ENCODE data around the gene NT5C3B.

NT5C3B gene

GRCh38 chr17:41792845-41793783 lies 42.9 kb downstream of the NT5C3B start (continued):
- TF ChIP-seq ZNF449 (tag by site-specific recombination; IDR thresholded peaks at IDR 0.05) = peak; percentile 42; the same call in 1 of the 2 replicates
- no peak for TF ChIP-seq ZNF16 (tag by site-specific recombination; IDR thresholded peaks at IDR 0.05; ENCODE audit: low read depth)
- TF ChIP-seq ZNF645 (tag by site-specific recombination; IDR thresholded peaks at IDR 0.05) = no peak
- peak; percentile 87 for TF ChIP-seq ZNF366 (tag by site-specific recombination; conservative IDR thresholded peaks at IDR 0.05)
- no peak for TF ChIP-seq MZF1 (tag by site-specific recombination; IDR thresholded peaks at IDR 0.05; ENCODE audit: borderline replicate concordance)
- peak; percentile 77; the same call in 1 of the 2 replicates for TF ChIP-seq SP3 (tag by site-specific recombination; IDR thresholded peaks at IDR 0.05)
- no peak for TF ChIP-seq ZNF561 (tag by site-specific recombination; IDR thresholded peaks at IDR 0.05; ENCODE audit: borderline replicate concordance)
- peak; percentile 97 for TF ChIP-seq EGR2 (tag by site-specific recombination; IDR thresholded peaks at IDR 0.05; ENCODE audit: low read depth)
- TF ChIP-seq ZSCAN4 (tag by site-specific recombination; IDR thresholded peaks at IDR 0.05) = no peak
- 0 out of 2 replicates have a peak, but pooled peaks have one; percentile 19 for TF ChIP-seq FEZF1 (tag by site-specific recombination; IDR thresholded peaks at IDR 0.05)
- no peak for TF ChIP-seq ZSCAN16 (tag by site-specific recombination; IDR thresholded peaks at IDR 0.05)
- no peak for TF ChIP-seq ZNF791 (tag by site-specific recombination; IDR thresholded peaks at IDR 0.05)
- peak; percentile 29; the same call in 1 of the 2 replicates for TF ChIP-seq YY1 (tag by site-specific recombination; IDR thresholded peaks at IDR 0.05)
- peak; percentile 70 for TF ChIP-seq ZNF600 (tag by site-specific recombination; IDR thresholded peaks at IDR 0.05)
- no peak for TF ChIP-seq ZNF585B (tag by site-specific recombination; IDR thresholded peaks at IDR 0.05)
- peak; percentile 74 for TF ChIP-seq SCRT2 (tag by site-specific recombination; IDR thresholded peaks at IDR 0.05)
- TF ChIP-seq OSR2 (tag by site-specific recombination; IDR thresholded peaks at IDR 0.05) = peak; percentile 47
- peak; percentile 66 for TF ChIP-seq ZNF335 (tag by site-specific recombination; conservative IDR thresholded peaks at IDR 0.05)
- no peak for TF ChIP-seq PRDM4 (tag by site-specific recombination; IDR thresholded peaks at IDR 0.05)
- TF ChIP-seq GLI4 (tag by site-specific recombination; IDR thresholded peaks at IDR 0.05) = no peak
- peak; percentile 96 for TF ChIP-seq ZFP69B (tag by site-specific recombination; IDR thresholded peaks at IDR 0.05)
- peak; percentile 89 for TF ChIP-seq ZBTB17 (tag by site-specific recombination; IDR thresholded peaks at IDR 0.05)
- TF ChIP-seq ZNF184 (tag by site-specific recombination; IDR thresholded peaks at IDR 0.05) = no peak
- peak; percentile 17; the same call in 1 of the 2 replicates for TF ChIP-seq GLIS2 (tag by site-specific recombination; IDR thresholded peaks at IDR 0.05)
